Stimulated activated naive B cell treated with anti-CD40 and anti-IgM and Interleukin-4, amounts not matched to agents 10 μg/mL and 1 μg/mL and 100 μg/mL, for 72 hours (primary cell): Measurements from ENCODE around the gene YWHAQ.

ENCODE experiments used
- ATAC-seq, 2 donors: fragments of 150-1000 bp; cut with Tn5 transposase; replicated peaks; 2 replicates each; pipeline ENCODE4 v1.10.0; 2021; ENCODE audit warnings: moderate library complexity in 1 of 2
- DNase-seq: peaks from one replicate; pipeline ENCODE4 v3.0.0; 2021
- H3K27ac Mint-ChIP-seq: one replicate; pipeline ENCODE4 v1.8.0; 2022; ENCODE audit warnings: mild to moderate bottlenecking, mixed read lengths
- H3K27me3 Mint-ChIP-seq, 2 donors: one replicate each; pipeline ENCODE4 v1.8.0; 2022; ENCODE audit warnings: mixed read lengths in 2 of 2
- H3K36me3 Mint-ChIP-seq, 2 donors: one replicate each; pipeline ENCODE4 v1.8.0; 2022; ENCODE audit warnings: mixed read lengths in 2 of 2, mild to moderate bottlenecking in 1 of 2
- H3K4me1 Mint-ChIP-seq, 2 donors: one replicate each; pipeline ENCODE4 v1.8.0; 2022; ENCODE audit warnings: mixed read lengths in 2 of 2, mild to moderate bottlenecking in 1 of 2
- H3K4me3 Mint-ChIP-seq, 2 donors: one replicate each; pipeline ENCODE4 v1.8.0; 2022; ENCODE audit warnings: mild to moderate bottlenecking in 2 of 2, mixed read lengths in 2 of 2, moderate library complexity in 1 of 2
- H3K9me3 Mint-ChIP-seq, 2 donors: one replicate each; pipeline ENCODE4 v1.8.0; 2022; ENCODE audit warnings: mixed read lengths in 2 of 2, mild to moderate bottlenecking in 1 of 2

Gene YWHAQ

DNA sequence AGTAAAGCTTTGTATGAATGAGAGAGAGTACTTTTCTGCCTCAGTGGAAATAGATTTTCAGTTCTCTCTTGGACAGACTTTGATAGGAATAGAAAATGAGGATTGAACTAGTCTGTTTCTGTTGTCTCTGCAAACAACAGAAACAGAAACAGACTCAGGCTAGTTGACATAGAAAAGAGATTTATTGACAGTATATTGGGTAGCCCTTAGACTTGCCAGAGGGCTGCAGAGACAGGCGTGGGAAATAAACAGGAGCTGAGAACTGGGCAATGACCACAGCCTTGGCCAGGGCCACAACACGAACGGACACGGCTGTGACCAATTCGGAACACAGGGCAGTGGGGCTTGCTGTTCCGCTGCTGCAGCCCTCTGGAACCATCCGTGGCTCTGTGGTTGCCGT lies 30.5 kb upstream of the YWHAQ start:
- DNase-seq = no peak
- H3K36me3 Mint-ChIP-seq = no peaks in the 10 kb centered on the region
- H3K4me1 Mint-ChIP-seq = peaks cover 3 to 4% of the 10 kb centered on the region in 2 donors
- ATAC-seq = no peak
- no peak overlapping the region for H3K27ac Mint-ChIP-seq
- H3K4me3 Mint-ChIP-seq = no peak overlapping the region
- H3K9me3 Mint-ChIP-seq = no peaks in the 10 kb centered on the region
- H3K27me3 Mint-ChIP-seq = peaks cover 4 to 5% of the 10 kb centered on the region in 2 donors

DNA sequence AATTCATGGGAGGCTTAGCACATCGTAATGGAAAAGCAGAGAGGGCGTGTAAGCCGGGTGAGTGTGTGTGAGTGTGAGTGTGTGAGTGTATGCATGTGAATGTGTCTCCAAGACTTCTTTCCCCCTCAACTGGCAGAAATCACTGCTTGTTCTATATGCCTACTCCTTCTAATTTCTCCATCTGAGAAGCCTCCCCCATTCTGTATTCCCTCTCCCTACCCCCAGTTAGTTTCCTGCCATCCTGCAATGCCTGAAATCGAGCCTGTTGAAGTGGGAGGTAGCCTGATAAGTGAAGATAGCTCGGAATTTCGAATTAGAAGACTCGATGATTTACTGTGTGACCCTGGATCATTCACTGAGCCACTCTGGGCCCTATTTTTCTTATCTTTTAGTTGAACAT lies 30.0 kb upstream of the YWHAQ start:
- Mint-ChIP-seq H3K27me3 (peaks cover 4 to 5% of the 10 kb centered on the region in 2 donors), H3K4me3 (no peak overlapping the region), H3K9me3 (no peaks in the 10 kb centered on the region), H3K36me3 (no peaks in the 10 kb centered on the region), H3K4me1 (peaks cover 0 to 4% of the 10 kb centered on the region in 2 donors), H3K27ac (no peak overlapping the region)
- DNase-seq (no peak), ATAC-seq (no peak)

DNA sequence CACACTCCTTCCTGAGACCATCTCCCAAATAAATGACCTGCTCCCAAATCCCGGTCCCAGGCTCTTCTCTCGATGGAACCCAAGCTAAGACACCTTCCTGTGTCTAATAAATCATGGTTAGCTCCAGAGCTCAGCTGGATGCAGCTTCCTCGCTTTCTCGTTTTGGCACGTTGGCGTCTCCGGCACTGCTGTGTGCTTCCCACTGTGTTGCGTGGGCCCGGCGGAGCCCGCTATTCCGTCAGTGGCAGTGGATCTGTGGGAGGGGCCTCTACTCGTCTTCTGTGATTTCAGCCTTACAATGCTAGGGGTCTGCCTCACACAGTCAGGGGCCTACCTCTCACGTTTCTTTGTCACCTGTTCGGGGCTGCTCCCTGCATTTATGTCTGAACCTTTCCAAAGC lies 29.4 kb upstream of the YWHAQ start:
- ATAC-seq = no peak
- Mint-ChIP-seq H3K27ac (no peak overlapping the region), H3K4me1 (peaks cover 0 to 4% of the 10 kb centered on the region in 2 donors)

DNA sequence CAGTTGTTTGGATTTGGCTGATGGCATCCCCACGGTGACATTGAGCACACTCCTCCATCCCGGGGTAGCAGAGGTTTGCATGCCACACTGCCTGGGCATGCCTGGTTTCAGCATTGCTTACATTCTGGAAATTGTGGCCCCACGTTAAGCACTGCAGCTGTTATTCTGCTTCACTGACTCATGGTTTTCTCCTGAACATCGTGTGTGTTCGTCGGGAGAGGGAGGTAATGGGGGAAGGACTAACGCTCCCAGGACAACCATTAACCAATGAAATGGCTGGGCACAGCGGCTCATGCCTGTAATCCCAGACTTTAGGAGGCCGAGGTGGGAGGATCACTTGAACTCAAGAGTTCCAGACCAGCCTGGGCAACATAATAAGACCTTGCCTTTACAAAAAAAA lies 28.2 kb upstream of the YWHAQ start:
- Mint-ChIP-seq H3K4me1 (peaks cover 0 to 4% of the 10 kb centered on the region in 2 donors), H3K27ac (no peak overlapping the region), H3K4me3 (no peak overlapping the region), H3K27me3 (peaks cover 0 to 5% of the 10 kb centered on the region in 2 donors), H3K36me3 (no peaks in the 10 kb centered on the region), H3K9me3 (no peaks in the 10 kb centered on the region)
- no peak for ATAC-seq
- DNase-seq = no peak

More for the DNA sequence above, 29.4 kb upstream of the YWHAQ start:
- no peak for DNase-seq
- Mint-ChIP-seq H3K9me3 (no peaks in the 10 kb centered on the region), H3K27me3 (peaks cover 4 to 5% of the 10 kb centered on the region in 2 donors), H3K4me3 (no peak overlapping the region), H3K36me3 (no peaks in the 10 kb centered on the region)

DNA sequence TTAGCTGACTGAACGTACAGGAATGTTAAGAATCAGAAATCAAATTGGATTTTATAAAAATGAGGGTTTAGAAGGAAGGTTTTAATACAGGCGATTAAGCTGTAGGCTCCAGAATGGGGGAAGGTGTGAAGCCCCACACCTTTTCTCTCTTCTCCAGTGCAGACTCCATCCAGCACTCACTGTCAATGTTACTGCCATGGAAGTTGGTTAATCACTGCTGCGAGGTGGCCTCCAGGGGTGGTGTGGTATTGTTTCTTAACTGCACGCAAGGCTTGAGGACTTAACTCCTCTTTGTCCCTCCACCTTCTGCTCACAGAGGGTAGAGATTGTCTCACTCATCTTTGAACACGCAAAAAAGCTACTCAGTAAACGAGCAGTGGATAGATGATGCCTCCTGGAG lies 26.9 kb upstream of the YWHAQ start:
- no peaks in the 10 kb centered on the region for H3K9me3 Mint-ChIP-seq
- H3K36me3 Mint-ChIP-seq = no peaks in the 10 kb centered on the region
- H3K27ac Mint-ChIP-seq = no peak overlapping the region
- DNase-seq = no peak
- H3K27me3 Mint-ChIP-seq = peaks cover 0 to 5% of the 10 kb centered on the region in 2 donors
- no peak overlapping the region for H3K4me3 Mint-ChIP-seq
- H3K4me1 Mint-ChIP-seq = peaks cover 0 to 2% of the 10 kb centered on the region in 2 donors
- no peak for ATAC-seq

DNA sequence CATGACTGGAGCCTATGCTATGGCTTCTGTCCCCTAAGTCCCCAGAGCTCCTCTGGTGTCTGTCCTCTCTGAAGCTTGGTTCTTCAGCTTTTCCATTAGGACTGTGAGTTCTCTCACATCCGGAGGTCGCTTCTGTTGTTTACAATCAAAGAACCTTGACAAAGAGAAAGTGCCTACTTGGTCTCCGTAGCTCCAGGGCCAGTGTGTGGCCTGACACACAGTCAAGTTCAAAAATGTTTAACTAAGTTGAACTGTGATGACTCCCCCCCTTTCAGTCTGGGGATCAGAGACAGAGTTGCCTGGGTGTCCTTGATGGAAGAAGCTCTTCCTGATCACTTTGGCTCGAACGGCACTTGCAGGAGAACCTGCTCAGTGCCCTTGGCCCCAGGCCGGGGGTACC lies 26.3 kb upstream of the YWHAQ start:
- peaks cover 0 to 2% of the 10 kb centered on the region in 2 donors for H3K9me3 Mint-ChIP-seq
- H3K4me3 Mint-ChIP-seq = no peak overlapping the region
- peaks cover 0 to 2% of the 10 kb centered on the region in 2 donors for H3K36me3 Mint-ChIP-seq
- ATAC-seq = no peak
- peaks cover 0 to 10% of the 10 kb centered on the region in 2 donors for H3K27me3 Mint-ChIP-seq
- no peak for DNase-seq
- peaks cover 0 to 8% of the 10 kb centered on the region in 2 donors for H3K4me1 Mint-ChIP-seq
- no peak overlapping the region for H3K27ac Mint-ChIP-seq

DNA sequence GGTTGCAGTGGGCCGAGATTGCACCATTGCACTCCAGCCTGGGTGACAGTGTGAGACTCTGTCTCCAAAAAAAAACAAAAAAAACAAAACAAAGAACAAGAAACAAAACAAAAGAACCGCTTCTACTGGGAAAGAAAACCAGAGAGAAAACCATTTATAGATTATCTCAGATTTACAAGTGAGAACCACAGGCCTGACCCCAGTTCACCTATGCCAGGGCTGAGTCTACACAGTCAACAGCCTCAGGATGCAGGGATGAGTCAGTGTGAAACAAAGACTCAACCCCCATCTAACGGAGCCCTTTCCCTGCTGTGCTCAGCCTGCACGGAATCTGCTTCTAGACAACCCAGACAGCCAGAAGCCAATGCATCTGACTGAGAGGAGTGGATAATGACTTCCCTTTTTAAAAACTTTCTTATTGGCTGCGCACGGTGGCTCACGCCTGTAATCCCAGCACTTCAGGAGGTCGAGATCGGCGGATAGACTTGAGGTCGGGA lies 25.5 kb upstream of the YWHAQ start:
- peak; percentile 8 for DNase-seq
- peaks cover 0 to 2% of the 10 kb centered on the region in 2 donors for H3K9me3 Mint-ChIP-seq
- H3K4me1 Mint-ChIP-seq = peaks cover 0 to 9% of the 10 kb centered on the region in 2 donors
- no peak overlapping the region for H3K4me3 Mint-ChIP-seq
- peak; percentile 63 to 85 for ATAC-seq
- peaks cover 0 to 3% of the 10 kb centered on the region in 2 donors for H3K36me3 Mint-ChIP-seq
- peaks cover 0 to 12% of the 10 kb centered on the region in 2 donors for H3K27me3 Mint-ChIP-seq
- H3K27ac Mint-ChIP-seq = no peak overlapping the region

DNA sequence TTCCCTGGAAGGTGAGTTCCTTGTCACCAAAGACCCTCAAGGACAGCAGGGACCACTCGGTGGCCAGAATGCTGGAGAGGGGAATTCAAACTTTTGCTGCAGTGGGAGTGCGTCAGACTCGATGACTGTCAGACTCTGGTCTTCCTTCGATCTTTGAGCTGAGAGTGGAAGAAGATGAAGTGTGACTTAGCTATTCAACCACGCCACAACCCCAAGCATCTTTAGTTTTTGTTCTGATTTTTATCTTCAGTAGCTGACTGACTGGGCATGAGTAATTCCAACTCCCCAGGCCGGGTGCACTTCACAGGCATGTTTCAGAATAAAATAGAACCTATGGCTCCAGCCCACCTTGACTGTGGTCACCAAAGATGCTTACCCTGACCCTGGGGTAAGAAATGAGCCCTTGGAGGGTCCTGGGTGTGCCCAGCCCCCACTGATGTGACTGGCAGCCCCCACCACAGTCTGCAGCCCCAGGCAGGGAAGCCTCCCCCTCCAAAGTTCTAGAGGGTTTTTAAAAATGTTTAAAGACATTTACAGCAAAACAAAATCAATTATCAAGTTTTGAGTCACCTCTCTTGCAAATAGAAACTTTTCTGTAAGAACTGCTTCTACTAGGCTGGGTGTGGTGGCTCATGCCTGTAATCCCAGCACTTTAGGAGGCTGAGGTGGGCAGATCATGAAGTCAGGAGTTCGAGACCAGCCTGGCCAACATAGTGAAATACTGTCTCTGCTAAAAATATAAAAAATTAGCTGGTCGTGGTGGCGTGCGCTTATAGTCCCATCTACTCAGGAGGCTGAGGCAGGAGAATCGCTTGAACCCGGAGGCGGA lies 24.9 kb upstream of the YWHAQ start:
- H3K36me3 Mint-ChIP-seq = peaks cover 0 to 3% of the 10 kb centered on the region in 2 donors
- H3K4me3 Mint-ChIP-seq = no peak overlapping the region
- peaks cover 0 to 9% of the 10 kb centered on the region in 2 donors for H3K4me1 Mint-ChIP-seq
- ATAC-seq = peak; percentile 21 to 57
- H3K27me3 Mint-ChIP-seq = peaks cover 0 to 12% of the 10 kb centered on the region in 2 donors
- no peak for DNase-seq
- peaks cover 0 to 2% of the 10 kb centered on the region in 2 donors for H3K9me3 Mint-ChIP-seq
- H3K27ac Mint-ChIP-seq = no peak overlapping the region

DNA sequence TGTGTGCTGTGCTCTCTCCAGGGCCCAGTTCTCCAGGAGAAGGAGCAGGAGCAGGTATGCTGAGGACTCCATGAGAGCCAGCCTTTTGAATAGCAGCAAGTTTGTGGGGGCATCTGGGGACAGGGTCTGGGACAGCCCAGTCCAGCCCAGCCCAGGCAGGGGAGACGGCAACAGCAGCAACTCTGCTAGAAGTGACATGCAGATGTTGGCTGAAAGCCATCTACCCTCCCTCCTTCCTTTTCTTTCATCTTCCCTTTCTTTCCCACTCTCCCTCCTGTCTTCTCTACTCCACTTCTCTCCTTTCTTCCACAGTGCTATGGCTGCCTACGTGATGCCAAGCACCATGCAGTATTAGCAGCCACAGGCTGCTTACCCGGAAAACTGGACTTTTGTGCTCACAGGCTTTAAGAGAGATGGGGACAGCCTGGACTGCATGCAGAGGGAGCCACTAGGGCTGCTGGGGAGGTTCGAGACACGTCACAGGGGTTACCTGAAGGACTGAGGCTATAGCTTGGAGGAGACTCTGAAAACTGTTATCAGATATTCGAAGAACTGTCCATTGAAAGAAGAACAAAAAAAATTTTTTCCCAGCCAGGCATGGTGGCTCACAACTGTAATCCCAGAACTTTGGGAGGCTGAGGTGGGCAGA lies 23.8 kb upstream of the YWHAQ start:
- ATAC-seq (no peak), DNase-seq (no peak)
- Mint-ChIP-seq H3K27ac (no peak overlapping the region), H3K4me3 (no peak overlapping the region), H3K4me1 (peaks cover 0 to 13% of the 10 kb centered on the region in 2 donors), H3K27me3 (peaks cover 0 to 12% of the 10 kb centered on the region in 2 donors), H3K9me3 (peaks cover 0 to 2% of the 10 kb centered on the region in 2 donors), H3K36me3 (peaks cover 0 to 3% of the 10 kb centered on the region in 2 donors)

DNA sequence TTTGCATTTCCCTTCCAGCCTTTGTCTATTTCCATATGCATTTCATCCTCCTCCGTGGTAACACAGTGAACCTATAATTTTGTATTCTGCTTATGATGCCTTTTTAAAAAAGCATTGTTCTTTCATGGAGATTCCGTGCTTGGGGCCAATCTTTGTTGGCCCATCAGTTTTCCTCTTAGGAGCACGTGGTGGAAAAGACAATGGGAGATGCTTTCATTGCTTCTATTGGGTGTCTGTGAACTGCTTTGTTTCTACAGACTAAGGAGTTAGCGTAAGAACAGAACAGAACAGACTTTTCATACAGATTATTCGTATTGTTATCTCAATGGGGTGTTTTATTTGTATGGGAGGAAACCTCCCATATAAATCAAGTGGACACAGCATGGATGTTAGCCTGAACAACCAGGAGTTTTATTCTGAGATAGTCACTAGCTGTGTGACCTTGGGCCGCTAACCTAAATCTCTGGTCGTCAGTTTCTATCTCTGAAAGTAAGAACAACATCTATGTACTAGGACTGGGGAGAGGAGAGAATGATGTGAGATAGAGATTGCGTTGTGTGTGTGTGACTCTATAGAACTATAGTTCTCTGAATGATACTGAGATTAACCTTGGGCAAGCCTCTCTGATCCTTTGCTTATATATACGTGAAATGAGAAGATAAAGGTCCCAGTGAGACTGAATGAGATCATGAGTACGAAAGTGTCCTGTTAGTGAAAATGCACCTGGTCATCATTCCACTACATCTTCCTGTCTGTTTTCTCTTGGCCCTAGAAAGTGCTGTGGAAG lies 22.9 kb upstream of the YWHAQ start:
- H3K27me3 Mint-ChIP-seq = peaks cover 0 to 12% of the 10 kb centered on the region in 2 donors
- H3K9me3 Mint-ChIP-seq = peaks cover 0 to 2% of the 10 kb centered on the region in 2 donors
- no peak overlapping the region for H3K27ac Mint-ChIP-seq
- ATAC-seq = no peak
- no peak for DNase-seq
- peaks cover 0 to 3% of the 10 kb centered on the region in 2 donors for H3K36me3 Mint-ChIP-seq
- no peak overlapping the region for H3K4me3 Mint-ChIP-seq
- H3K4me1 Mint-ChIP-seq = peaks cover 5 to 18% of the 10 kb centered on the region in 2 donors

DNA sequence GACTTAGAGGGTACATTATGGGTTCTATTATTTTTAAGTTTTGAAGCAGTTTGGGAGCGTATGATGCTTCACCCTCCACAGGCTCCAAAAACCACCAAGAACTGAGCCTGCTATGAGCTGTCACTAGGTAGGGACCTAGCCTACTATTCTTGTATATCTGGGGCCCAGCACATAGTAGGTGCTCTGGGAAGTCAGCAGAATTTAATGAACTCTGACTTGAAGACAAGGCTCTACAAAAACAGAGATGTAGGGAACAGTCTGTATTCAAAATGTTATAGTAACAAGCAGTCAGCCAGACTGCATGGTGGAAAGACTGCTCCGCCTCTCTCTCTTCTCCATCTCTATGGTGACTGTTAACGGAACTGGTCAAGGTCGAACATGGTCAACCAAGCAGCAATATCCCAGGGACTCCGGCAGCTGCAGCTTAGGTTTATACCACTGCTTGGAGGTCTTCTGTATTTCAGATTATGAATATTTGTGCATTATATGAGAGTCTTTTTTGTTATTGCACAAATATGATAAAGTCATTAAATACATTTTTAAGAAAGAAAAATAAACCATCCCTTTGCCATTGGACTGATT lies 22.2 kb upstream of the YWHAQ start:
- H3K4me1 Mint-ChIP-seq = peaks cover 5 to 18% of the 10 kb centered on the region in 2 donors
- H3K27me3 Mint-ChIP-seq = peaks cover 0 to 12% of the 10 kb centered on the region in 2 donors
- ATAC-seq = peak; percentile 39 to 44

DNA sequence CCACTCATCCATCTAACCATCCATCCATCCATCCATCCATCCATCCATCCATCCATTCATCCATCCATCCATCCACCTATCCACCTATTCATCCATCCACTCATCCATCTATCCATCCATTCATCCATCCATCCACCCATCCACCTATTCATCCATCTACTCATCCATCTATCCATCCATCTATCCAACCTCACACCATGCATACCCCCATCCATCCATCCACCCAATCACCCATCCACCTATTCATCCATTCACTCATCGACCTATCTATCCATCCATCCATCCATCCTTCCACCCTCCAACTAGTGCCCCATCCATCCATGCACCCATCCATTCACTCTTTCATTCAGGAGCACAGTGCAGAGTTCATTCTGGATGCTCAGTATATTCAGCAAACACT lies 21.5 kb upstream of the YWHAQ start:
- no peak for ATAC-seq
- Mint-ChIP-seq H3K36me3 (peaks cover 0 to 3% of the 10 kb centered on the region in 2 donors), H3K4me1 (peaks cover 5 to 18% of the 10 kb centered on the region in 2 donors), H3K9me3 (peaks cover 0 to 2% of the 10 kb centered on the region in 2 donors), H3K4me3 (no peak overlapping the region), H3K27me3 (peaks cover 0 to 12% of the 10 kb centered on the region in 2 donors), H3K27ac (peak overlapping the region; percentile 15)
- no peak for DNase-seq

More for the DNA sequence above, 22.2 kb upstream of the YWHAQ start:
- H3K4me3 Mint-ChIP-seq = no peak overlapping the region
- H3K36me3 Mint-ChIP-seq = peaks cover 0 to 3% of the 10 kb centered on the region in 2 donors
- peaks cover 0 to 2% of the 10 kb centered on the region in 2 donors for H3K9me3 Mint-ChIP-seq
- H3K27ac Mint-ChIP-seq = no peak overlapping the region
- no peak for DNase-seq

DNA sequence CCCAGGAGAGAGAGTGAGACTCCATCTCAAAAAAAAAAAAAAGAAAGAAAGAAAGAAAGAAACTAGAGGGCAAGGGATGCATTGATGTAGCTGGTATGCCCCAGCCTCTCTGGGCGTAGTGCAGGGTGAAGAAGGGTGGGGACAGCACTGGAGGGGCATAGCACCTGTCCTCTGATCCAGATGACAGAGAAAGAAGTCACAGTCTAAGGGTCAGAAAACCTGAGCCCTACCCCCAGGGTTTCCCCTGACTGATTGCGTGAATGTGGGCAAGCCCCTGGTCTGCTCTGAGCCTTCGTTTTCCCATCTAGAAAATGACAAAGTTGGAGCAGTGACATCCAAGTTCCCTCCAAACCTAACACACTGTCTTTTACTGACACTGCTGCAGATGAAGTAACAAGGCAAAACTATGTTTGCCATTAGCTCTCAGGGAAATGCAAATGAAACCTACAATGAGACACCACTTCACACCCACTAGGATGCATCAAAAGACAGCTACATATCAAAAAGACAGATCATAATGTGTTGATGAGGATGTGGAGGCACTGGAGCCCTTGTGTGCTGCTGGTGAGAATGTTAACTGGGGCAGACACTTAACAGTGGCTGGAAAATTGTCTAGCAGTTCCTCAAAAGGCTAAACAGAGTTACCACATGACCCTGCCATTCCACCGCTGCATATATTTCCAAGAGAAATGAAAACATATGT lies 19.5 kb upstream of the YWHAQ start:
- H3K36me3 Mint-ChIP-seq = peaks cover 0 to 3% of the 10 kb centered on the region in 2 donors
- H3K4me3 Mint-ChIP-seq = no peak overlapping the region
- H3K9me3 Mint-ChIP-seq = peaks cover 0 to 2% of the 10 kb centered on the region in 2 donors
- ATAC-seq = peak in 1 of 2 donors; percentile 52
- H3K27ac Mint-ChIP-seq = peak overlapping the region; percentile 27
- DNase-seq = no peak
- peaks cover 0 to 17% of the 10 kb centered on the region in 2 donors for H3K27me3 Mint-ChIP-seq
- H3K4me1 Mint-ChIP-seq = peaks cover 5 to 18% of the 10 kb centered on the region in 2 donors
